BJ (cell line): ENCODE data around the gene TOX2. TPM values are rescaled to one million over a fixed set of nuclear protein-coding genes. Genes with fewer than 3 reads are reported as not detected.

Experiments
- CTCF ChIA-PET: fragments of 350-600 bp; formaldehyde crosslinking; extraction: SDS; loops from one replicate; lab custom pipeline; 2021; ENCODE audit warnings: antibody characterized with exemption, inconsistent platforms; lab: Yijun Ruan, JAX
- POLR2A ChIA-PET: fragments of 300-600 bp; sonication (Branson Sonifier 250); formaldehyde crosslinking; extraction: SDS; loops from one replicate; lab custom pipeline; 2021; ENCODE audit warnings: antibody characterized with exemption; lab: Charles Lee
- DNase-seq: peaks from one replicate; pipeline ENCODE4 v3.0.0-alpha.2; 2011; ENCODE audit warnings: low read depth
- H3K27me3 ChIP-seq: 2 replicates; pipeline ENCODE4 v1.6.0; 2011; ENCODE audit warnings: low read length; ENCODE audit not compliant: control insufficient read depth, insufficient read depth
- H3K36me3 ChIP-seq: 2 replicates; pipeline ENCODE4 v1.5.1; 2011; ENCODE audit warnings: low read length; ENCODE audit not compliant: control insufficient read depth, insufficient read depth
- H3K4me3 ChIP-seq: 2 replicates; pipeline ENCODE4 v1.5.1; 2011; ENCODE audit warnings: low read depth, mild to moderate bottlenecking, control low read depth, low read length
- polyA plus RNA-seq: library from polyadenylated mRNA; depleted of rRNA; stranded (reverse); fragments of >200 nt; gene quantifications from 2 replicates; pipeline ENCODE4 v1.2.3, GENCODE V29; 2011
- TF ChIP-seq, protein P1 (sequence below): IDR thresholded peaks from 2 replicates; pipeline ENCODE4 v1.5.1; 2011; ENCODE audit warnings: low read depth, mild to moderate bottlenecking, control low read depth, inconsistent platforms, low read length, moderate library complexity; ENCODE audit not compliant: insufficient read depth

Gene TOX2
- polyA plus RNA-seq, 1 experiment = 7.6 TPM

DNA sequence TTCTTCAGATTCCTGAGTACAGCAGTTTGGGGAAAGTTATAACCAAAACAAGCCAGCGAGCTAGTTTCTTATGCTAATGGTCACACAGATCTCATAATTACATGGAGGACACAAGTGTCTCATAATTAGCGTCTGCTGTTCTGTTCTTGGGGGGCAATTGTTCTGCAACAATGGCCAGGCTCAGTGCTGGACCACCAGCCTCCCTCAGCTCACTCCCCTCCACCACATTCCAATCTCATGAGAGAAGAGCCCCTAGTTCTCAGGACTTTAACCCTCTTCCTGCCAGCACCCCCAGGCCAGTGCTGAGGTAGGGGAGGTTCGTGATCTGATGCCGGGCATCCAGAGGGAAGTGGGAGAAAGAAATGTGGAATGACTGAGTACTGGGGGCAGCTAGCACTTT, 20.2 kb upstream of the TOX2 start:
- CTCF ChIA-PET = interaction anchor here (0.6 to 2.2 kb wide), 2 partner anchors 12 to 32 kb away, joined by 4 to 7 read pairs; no protein-coding TSS in a partner anchor
- TF ChIP-seq, protein P1, sequence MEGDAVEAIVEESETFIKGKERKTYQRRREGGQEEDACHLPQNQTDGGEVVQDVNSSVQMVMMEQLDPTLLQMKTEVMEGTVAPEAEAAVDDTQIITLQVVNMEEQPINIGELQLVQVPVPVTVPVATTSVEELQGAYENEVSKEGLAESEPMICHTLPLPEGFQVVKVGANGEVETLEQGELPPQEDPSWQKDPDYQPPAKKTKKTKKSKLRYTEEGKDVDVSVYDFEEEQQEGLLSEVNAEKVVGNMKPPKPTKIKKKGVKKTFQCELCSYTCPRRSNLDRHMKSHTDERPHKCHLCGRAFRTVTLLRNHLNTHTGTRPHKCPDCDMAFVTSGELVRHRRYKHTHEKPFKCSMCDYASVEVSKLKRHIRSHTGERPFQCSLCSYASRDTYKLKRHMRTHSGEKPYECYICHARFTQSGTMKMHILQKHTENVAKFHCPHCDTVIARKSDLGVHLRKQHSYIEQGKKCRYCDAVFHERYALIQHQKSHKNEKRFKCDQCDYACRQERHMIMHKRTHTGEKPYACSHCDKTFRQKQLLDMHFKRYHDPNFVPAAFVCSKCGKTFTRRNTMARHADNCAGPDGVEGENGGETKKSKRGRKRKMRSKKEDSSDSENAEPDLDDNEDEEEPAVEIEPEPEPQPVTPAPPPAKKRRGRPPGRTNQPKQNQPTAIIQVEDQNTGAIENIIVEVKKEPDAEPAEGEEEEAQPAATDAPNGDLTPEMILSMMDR = no peak
- POLR2A ChIA-PET = no interaction called here
- no peak overlapping the region for H3K4me3 ChIP-seq
- no peaks in the 10 kb centered on the region for H3K36me3 ChIP-seq
- H3K27me3 ChIP-seq = no peaks in the 10 kb centered on the region
- no peak for DNase-seq

DNA sequence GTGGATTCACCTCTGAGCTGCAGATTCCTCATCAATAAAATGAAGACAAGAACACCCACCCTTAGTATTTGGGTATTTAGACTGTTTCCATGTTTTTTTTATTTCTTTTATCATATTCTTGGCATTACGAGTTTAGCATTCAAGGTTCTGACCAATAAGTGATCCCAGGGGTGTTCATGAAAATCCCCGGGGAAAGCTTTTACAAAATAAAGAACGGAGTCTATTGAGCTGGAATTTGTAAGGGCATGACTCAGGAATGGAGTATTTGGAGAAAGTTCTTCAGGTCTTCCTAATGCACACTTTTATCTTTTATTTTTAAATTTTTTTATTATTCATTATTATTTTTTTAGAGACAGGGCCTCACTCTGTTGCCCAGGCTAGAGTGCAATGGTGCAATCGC, 19.4 kb upstream of the TOX2 start:
- Histone ChIP-seq H3K36me3 (no peaks in the 10 kb centered on the region), H3K4me3 (no peak overlapping the region), H3K27me3 (no peaks in the 10 kb centered on the region)
- POLR2A ChIA-PET = no interaction called here
- DNase-seq = no peak
- CTCF ChIA-PET = interaction anchor here (0.6 to 1.0 kb wide), 2 partner anchors 33 to 57 kb away, joined by 4 read pairs; no protein-coding TSS in a partner anchor
- TF ChIP-seq, protein P1 = no peak

DNA sequence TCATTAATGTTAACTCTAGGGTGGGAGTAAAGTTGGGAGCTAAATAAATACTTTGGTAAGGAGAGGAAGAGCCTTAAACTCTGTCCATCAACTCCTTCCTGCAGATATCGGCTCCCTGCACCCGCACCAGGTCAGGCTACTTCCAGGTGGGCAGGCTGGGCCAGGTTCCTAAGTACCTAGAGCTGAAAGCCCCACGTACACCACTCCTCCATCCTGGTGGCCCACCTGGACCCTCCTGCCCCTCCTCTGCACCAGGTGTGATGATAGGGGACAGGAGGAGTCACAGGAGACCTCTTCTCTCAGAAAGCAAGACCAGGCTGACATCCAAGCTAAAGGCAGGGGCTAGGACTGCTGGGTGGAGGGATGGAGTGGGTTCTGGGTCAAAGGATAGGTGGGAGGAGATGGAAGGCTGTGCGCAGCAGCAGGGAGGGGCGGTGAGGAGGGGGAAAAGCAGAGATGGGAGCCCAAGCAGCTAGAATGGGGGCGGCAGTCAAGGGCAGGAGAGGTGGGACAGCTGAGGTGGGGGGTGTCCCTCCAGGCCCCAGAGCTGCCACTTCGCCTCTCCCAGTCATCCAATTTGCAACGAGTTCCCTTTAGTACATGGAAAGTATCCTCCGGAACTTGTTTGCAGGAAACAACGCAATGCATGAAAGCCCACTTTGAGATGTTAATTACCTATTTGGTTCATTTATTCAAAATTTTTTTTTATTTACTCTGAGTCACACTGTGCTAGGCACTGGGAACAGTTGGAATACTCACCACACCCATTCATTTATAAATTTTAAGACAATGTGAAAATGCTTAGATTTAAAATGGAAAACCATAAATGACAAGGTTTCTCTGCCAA, 15.2 kb upstream of the TOX2 start:
- POLR2A ChIA-PET = interaction anchor here (0.6 kb wide), 1 partner anchor 49 kb away, joined by 26 read pairs; no protein-coding TSS in a partner anchor
- Histone ChIP-seq H3K36me3 (no peaks in the 10 kb centered on the region), H3K27me3 (no peaks in the 10 kb centered on the region), H3K4me3 (no peak overlapping the region)
- no peak for DNase-seq
- TF ChIP-seq, protein P1 = no peak
- CTCF ChIA-PET = interaction anchor here (0.8 to 1.1 kb wide), 2 partner anchors 12 to 20 kb away, joined by 3 to 4 read pairs; no protein-coding TSS in a partner anchor

DNA sequence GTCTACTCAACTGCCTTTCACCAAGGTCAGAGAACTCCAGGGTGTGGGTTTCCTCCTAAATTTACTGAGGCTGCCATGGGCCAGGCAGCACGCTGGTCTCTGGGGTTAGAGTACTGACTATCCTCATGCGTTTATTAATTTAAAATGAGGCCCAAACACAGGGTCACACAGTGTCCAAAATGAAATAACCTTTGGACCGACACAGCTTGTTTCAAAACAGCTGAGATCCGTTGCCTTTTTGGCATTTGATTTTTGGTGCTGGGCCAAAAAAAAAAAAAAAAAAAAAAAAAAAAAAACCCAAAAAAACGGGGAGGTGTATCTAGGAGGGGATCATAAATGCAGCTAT, 14.6 kb upstream of the TOX2 start:
- Histone ChIP-seq H3K36me3 (no peaks in the 10 kb centered on the region), H3K4me3 (no peak overlapping the region), H3K27me3 (no peaks in the 10 kb centered on the region)
- TF ChIP-seq, protein P1 = no peak
- no peak for DNase-seq
- CTCF ChIA-PET = no interaction called here
- POLR2A ChIA-PET = interaction anchor here (0.6 kb wide), 1 partner anchor 50 kb away, joined by 26 read pairs; no protein-coding TSS in a partner anchor

DNA sequence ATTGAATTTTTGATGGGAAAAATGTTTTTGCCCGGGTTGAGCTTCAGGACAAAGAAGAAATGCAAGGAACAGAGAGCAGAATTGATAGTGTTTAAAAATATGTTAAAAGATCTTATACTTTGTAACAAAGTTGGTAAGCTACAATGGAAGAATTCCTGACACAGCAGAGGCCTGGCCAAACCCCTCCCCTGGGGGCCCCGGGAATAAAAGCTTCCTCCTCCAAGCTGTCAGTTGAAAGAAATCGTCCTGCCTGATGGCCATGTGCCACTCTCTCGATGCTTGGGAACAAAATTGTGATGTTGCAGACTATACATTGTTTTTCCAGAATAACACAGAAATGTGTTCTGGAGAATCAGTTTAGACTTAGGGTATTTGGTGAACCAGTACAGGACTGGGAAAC, 14.2 kb upstream of the TOX2 start:
- no peaks in the 10 kb centered on the region for H3K36me3 ChIP-seq
- POLR2A ChIA-PET = no interaction called here
- no peak overlapping the region for H3K4me3 ChIP-seq
- CTCF ChIA-PET = interaction anchor here (0.6 kb wide), 1 partner anchor 11 kb away, joined by 4 read pairs; no protein-coding TSS in a partner anchor
- TF ChIP-seq, protein P1 = no peak
- DNase-seq = no peak
- no peaks in the 10 kb centered on the region for H3K27me3 ChIP-seq
